Measurements from ENCODE around the gene RGP1.

DNA sequence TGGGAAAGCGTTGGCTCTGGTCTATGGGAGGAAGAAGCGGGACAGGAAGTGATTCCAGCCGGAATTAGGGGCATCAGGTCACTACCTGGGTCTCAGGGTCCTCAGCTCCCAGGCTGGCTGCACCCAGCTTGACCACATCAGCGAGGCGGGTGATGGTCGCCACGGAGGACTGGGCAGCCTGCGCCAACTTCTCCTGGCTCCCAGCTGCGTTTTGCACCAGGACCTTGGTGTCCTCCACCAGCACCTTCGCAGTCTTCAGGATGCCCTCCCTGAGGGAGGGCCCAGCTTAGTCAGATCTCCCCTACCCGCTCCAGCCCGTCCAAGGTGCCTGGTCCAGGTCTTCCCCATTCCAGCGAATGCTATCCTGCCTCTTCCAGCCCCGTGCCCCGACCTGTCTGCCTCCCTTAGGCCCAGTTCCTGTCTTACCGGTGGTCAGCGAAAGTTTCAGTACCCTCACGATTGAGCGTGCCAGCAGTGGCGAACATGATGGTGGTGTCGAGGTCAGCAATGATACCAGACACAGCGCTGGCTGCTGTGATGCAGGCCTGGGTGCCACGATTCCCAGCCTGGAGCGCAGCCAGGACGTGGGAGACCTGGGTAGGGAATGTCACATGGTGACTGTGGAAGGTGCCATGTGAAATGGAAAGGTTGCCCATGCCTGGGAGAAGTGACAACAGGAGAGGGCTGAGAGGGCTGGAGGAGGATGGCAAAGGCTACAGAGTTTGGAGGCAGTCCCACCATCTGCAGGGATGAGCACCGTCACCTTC, 45.0 kb upstream of the RGP1 start:
- TF ChIP-seq EZH2 (IDR thresholded peaks at IDR 0.05; ENCODE audit: insufficient read depth, poor library complexity, severe bottlenecking) (no peak), EZH2phosphoT487 (IDR thresholded peaks at IDR 0.05; ENCODE audit: insufficient read depth, low read depth) (no peak)

Measured in GM23248 (cell line).